ENCODE measurements around the gene AMBP.

Gene AMBP

GRCh38 chr9:114078021-114078780 is at the start of gene AMBP:
Gene AMBP, minus strand, starts transcription at chr9:114078300. Its CDS starts 91 bp downstream, at chr9:114078209.
- no peak for DNase-seq (ENCODE audit: low spot score)

- no peak for DNase-seq (ENCODE audit: low spot score)
Measured at GRCh38 chr9:114126247-114127060, 48.4 kb upstream of the AMBP start.

GRCh38 chr9:114125476-114126013 is 47.4 kb upstream of the AMBP start:
- DNase-seq (ENCODE audit: low spot score), result no peak

GRCh38 chr9:114124666-114125475 is 46.8 kb upstream of the AMBP start:
- no peak for DNase-seq (ENCODE audit: low spot score)

- no peak for DNase-seq (ENCODE audit: low spot score)
Measured at GRCh38 chr9:114124138-114124537, 46.0 kb upstream of the AMBP start.

GRCh38 chr9:114123031-114123977 is 45.2 kb upstream of the AMBP start:
- DNase-seq (ENCODE audit: low spot score), result no peak

GRCh38 chr9:114122136-114123027 is 44.3 kb upstream of the AMBP start:
- DNase-seq (ENCODE audit: low spot score), result no peak

GRCh38 chr9:114121227-114122135 is 43.4 kb upstream of the AMBP start:
- no peak for DNase-seq (ENCODE audit: low spot score)

GRCh38 chr9:114120192-114121014 is 42.3 kb upstream of the AMBP start:
- no peak for DNase-seq (ENCODE audit: low spot score)

- DNase-seq (ENCODE audit: low spot score), result no peak
Measured at GRCh38 chr9:114119242-114120191, 41.4 kb upstream of the AMBP start.

GRCh38 chr9:114117996-114118830 is 40.1 kb upstream of the AMBP start:
- peak; percentile 97 for DNase-seq (ENCODE audit: low spot score)

GRCh38 chr9:114117614-114117995 is 39.5 kb upstream of the AMBP start:
- no peak for DNase-seq (ENCODE audit: low spot score)

- no peak for DNase-seq (ENCODE audit: low spot score)
Measured at GRCh38 chr9:114116126-114116747, 38.1 kb upstream of the AMBP start.

GRCh38 chr9:114115654-114116125 is 37.6 kb upstream of the AMBP start:
- no peak for DNase-seq (ENCODE audit: low spot score)

- DNase-seq (ENCODE audit: low spot score), result no peak
Measured at GRCh38 chr9:114114364-114114763, 36.3 kb upstream of the AMBP start.
